Measurements from ENCODE around the gene KCNE3.

KCNE3 gene

GRCh38 chr11:74487875-74488274 is 20.5 kb upstream of the KCNE3 start:
- Histone ChIP-seq H3K27me3 (ENCODE audit: control insufficient read depth, insufficient read depth, low read length) (no peaks in the 10 kb centered on the region), H3K4me3 (ENCODE audit: low read length) (no peak overlapping the region), H3K36me3 (ENCODE audit: control insufficient read depth, low read depth, low read length) (peaks cover 3% of the 10 kb centered on the region), H3K9ac (ENCODE audit: low read length) (no peak overlapping the region), H3K4me1 (ENCODE audit: control insufficient read depth, low read depth, low read length) (peaks cover 11% of the 10 kb centered on the region), H3K27ac (ENCODE audit: low read length) (no peak overlapping the region), H3K9me3 (ENCODE audit: control insufficient read depth, low read depth, low read length) (no peaks in the 10 kb centered on the region)

- no peak overlapping the region for H3K4me3 ChIP-seq (ENCODE audit: low read length)
- H3K9me3 ChIP-seq (ENCODE audit: control insufficient read depth, low read depth, low read length) = no peaks in the 10 kb centered on the region
- no peaks in the 10 kb centered on the region for H3K27me3 ChIP-seq (ENCODE audit: control insufficient read depth, insufficient read depth, low read length)
- no peak overlapping the region for H3K27ac ChIP-seq (ENCODE audit: low read length)
- H3K9ac ChIP-seq (ENCODE audit: low read length) = no peak overlapping the region
- H3K36me3 ChIP-seq (ENCODE audit: control insufficient read depth, low read depth, low read length) = no peaks in the 10 kb centered on the region
- peaks cover 5% of the 10 kb centered on the region for H3K4me1 ChIP-seq (ENCODE audit: control insufficient read depth, low read depth, low read length)
Measured at GRCh38 chr11:74485868-74486267, 18.5 kb upstream of the KCNE3 start.

- Histone ChIP-seq H3K9me3 (ENCODE audit: control insufficient read depth, low read depth, low read length) (no peaks in the 10 kb centered on the region), H3K9ac (ENCODE audit: low read length) (no peak overlapping the region), H3K27me3 (ENCODE audit: control insufficient read depth, insufficient read depth, low read length) (no peaks in the 10 kb centered on the region), H3K36me3 (ENCODE audit: control insufficient read depth, low read depth, low read length) (no peaks in the 10 kb centered on the region), H3K4me1 (ENCODE audit: control insufficient read depth, low read depth, low read length) (peaks cover 2% of the 10 kb centered on the region), H3K4me3 (ENCODE audit: low read length) (no peak overlapping the region), H3K27ac (ENCODE audit: low read length) (no peak overlapping the region)
Measured at GRCh38 chr11:74480688-74481417, 13.5 kb upstream of the KCNE3 start.

GRCh38 chr11:74479732-74480123 is 12.4 kb upstream of the KCNE3 start:
- Histone ChIP-seq H3K4me3 (ENCODE audit: low read length) (no peak overlapping the region), H3K9ac (ENCODE audit: low read length) (no peak overlapping the region), H3K9me3 (ENCODE audit: control insufficient read depth, low read depth, low read length) (no peaks in the 10 kb centered on the region), H3K4me1 (ENCODE audit: control insufficient read depth, low read depth, low read length) (no peaks in the 10 kb centered on the region), H3K27ac (ENCODE audit: low read length) (no peak overlapping the region), H3K36me3 (ENCODE audit: control insufficient read depth, low read depth, low read length) (no peaks in the 10 kb centered on the region), H3K27me3 (ENCODE audit: control insufficient read depth, insufficient read depth, low read length) (no peaks in the 10 kb centered on the region)

- Histone ChIP-seq H3K4me1 (ENCODE audit: control insufficient read depth, low read depth, low read length) (no peaks in the 10 kb centered on the region), H3K36me3 (ENCODE audit: control insufficient read depth, low read depth, low read length) (no peaks in the 10 kb centered on the region), H3K27me3 (ENCODE audit: control insufficient read depth, insufficient read depth, low read length) (no peaks in the 10 kb centered on the region), H3K9ac (ENCODE audit: low read length) (no peak overlapping the region), H3K9me3 (ENCODE audit: control insufficient read depth, low read depth, low read length) (no peaks in the 10 kb centered on the region), H3K4me3 (ENCODE audit: low read length) (no peak overlapping the region), H3K27ac (ENCODE audit: low read length) (no peak overlapping the region)
Measured at GRCh38 chr11:74478877-74479731, 11.8 kb upstream of the KCNE3 start.

- H3K27ac ChIP-seq (ENCODE audit: low read length) = no peak overlapping the region
- no peaks in the 10 kb centered on the region for H3K9me3 ChIP-seq (ENCODE audit: control insufficient read depth, low read depth, low read length)
- H3K4me3 ChIP-seq (ENCODE audit: low read length) = no peak overlapping the region
- H3K27me3 ChIP-seq (ENCODE audit: control insufficient read depth, insufficient read depth, low read length) = no peaks in the 10 kb centered on the region
- no peaks in the 10 kb centered on the region for H3K36me3 ChIP-seq (ENCODE audit: control insufficient read depth, low read depth, low read length)
- H3K9ac ChIP-seq (ENCODE audit: low read length) = no peak overlapping the region
- no peaks in the 10 kb centered on the region for H3K4me1 ChIP-seq (ENCODE audit: control insufficient read depth, low read depth, low read length)
Measured at GRCh38 chr11:74476536-74476935, 9.2 kb upstream of the KCNE3 start.

GRCh38 chr11:74474316-74474715 is 7.0 kb upstream of the KCNE3 start:
- H3K4me3 ChIP-seq (ENCODE audit: low read length) = no peak overlapping the region
- H3K36me3 ChIP-seq (ENCODE audit: control insufficient read depth, low read depth, low read length) = no peaks in the 10 kb centered on the region
- no peaks in the 10 kb centered on the region for H3K27me3 ChIP-seq (ENCODE audit: control insufficient read depth, insufficient read depth, low read length)
- no peak overlapping the region for H3K27ac ChIP-seq (ENCODE audit: low read length)
- H3K9me3 ChIP-seq (ENCODE audit: control insufficient read depth, low read depth, low read length) = no peaks in the 10 kb centered on the region
- H3K9ac ChIP-seq (ENCODE audit: low read length) = no peak overlapping the region
- H3K4me1 ChIP-seq (ENCODE audit: control insufficient read depth, low read depth, low read length) = no peaks in the 10 kb centered on the region

- Histone ChIP-seq H3K27ac (ENCODE audit: low read length) (no peak overlapping the region), H3K9ac (ENCODE audit: low read length) (no peak overlapping the region), H3K4me1 (ENCODE audit: control insufficient read depth, low read depth, low read length) (no peaks in the 10 kb centered on the region), H3K36me3 (ENCODE audit: control insufficient read depth, low read depth, low read length) (no peaks in the 10 kb centered on the region), H3K4me3 (ENCODE audit: low read length) (no peak overlapping the region), H3K9me3 (ENCODE audit: control insufficient read depth, low read depth, low read length) (no peaks in the 10 kb centered on the region), H3K27me3 (ENCODE audit: control insufficient read depth, insufficient read depth, low read length) (no peaks in the 10 kb centered on the region)
Measured at GRCh38 chr11:74473382-74474173, 6.2 kb upstream of the KCNE3 start.

- Histone ChIP-seq H3K9ac (ENCODE audit: low read length) (no peak overlapping the region), H3K9me3 (ENCODE audit: control insufficient read depth, low read depth, low read length) (no peaks in the 10 kb centered on the region), H3K36me3 (ENCODE audit: control insufficient read depth, low read depth, low read length) (no peaks in the 10 kb centered on the region), H3K27ac (ENCODE audit: low read length) (no peak overlapping the region), H3K4me3 (ENCODE audit: low read length) (no peak overlapping the region), H3K27me3 (ENCODE audit: control insufficient read depth, insufficient read depth, low read length) (peaks cover 2% of the 10 kb centered on the region), H3K4me1 (ENCODE audit: control insufficient read depth, low read depth, low read length) (peaks cover 8% of the 10 kb centered on the region)
Measured at GRCh38 chr11:74471668-74472429, 4.5 kb upstream of the KCNE3 start.

GRCh38 chr11:74471037-74471436 is 3.7 kb upstream of the KCNE3 start:
- Histone ChIP-seq H3K9ac (ENCODE audit: low read length) (no peak overlapping the region), H3K27me3 (ENCODE audit: control insufficient read depth, insufficient read depth, low read length) (peaks cover 8% of the 10 kb centered on the region), H3K36me3 (ENCODE audit: control insufficient read depth, low read depth, low read length) (no peaks in the 10 kb centered on the region), H3K4me3 (ENCODE audit: low read length) (no peak overlapping the region), H3K27ac (ENCODE audit: low read length) (no peak overlapping the region), H3K4me1 (ENCODE audit: control insufficient read depth, low read depth, low read length) (peaks cover 11% of the 10 kb centered on the region), H3K9me3 (ENCODE audit: control insufficient read depth, low read depth, low read length) (no peaks in the 10 kb centered on the region)

- peaks cover 11% of the 10 kb centered on the region for H3K4me1 ChIP-seq (ENCODE audit: control insufficient read depth, low read depth, low read length)
Measured at GRCh38 chr11:74470526-74470925, 3.2 kb upstream of the KCNE3 start.

More at GRCh38 chr11:74470526-74470925, 3.2 kb upstream of the KCNE3 start:
- Histone ChIP-seq H3K36me3 (ENCODE audit: control insufficient read depth, low read depth, low read length) (no peaks in the 10 kb centered on the region), H3K9ac (ENCODE audit: low read length) (no peak overlapping the region), H3K27ac (ENCODE audit: low read length) (no peak overlapping the region), H3K9me3 (ENCODE audit: control insufficient read depth, low read depth, low read length) (no peaks in the 10 kb centered on the region), H3K4me3 (ENCODE audit: low read length) (no peak overlapping the region), H3K27me3 (ENCODE audit: control insufficient read depth, insufficient read depth, low read length) (peaks cover 8% of the 10 kb centered on the region)
